GM21423 (cell line): ENCODE measurements around the gene DNAJC1.

ENCODE experiments used
- ATAC-seq: cut with Tn5 transposase; IDR thresholded peaks from one replicate; pipeline ENCODE4 v1.9.1; 2021; ENCODE audit warnings: mild to moderate bottlenecking, moderate library complexity; ENCODE audit not compliant: unreplicated experiment

The DNAJC1 gene

GRCh38 chr10:22010539-22010938 is 7.0 kb upstream of the DNAJC1 start:
- no peak for ATAC-seq

- no peak for ATAC-seq
These were observed 2.9 kb upstream of the DNAJC1 start for GRCh38 chr10:22006379-22006884.

GRCh38 chr10:22005763-22006162 is 2.2 kb upstream of the DNAJC1 start:
- no peak for ATAC-seq

- no peak for ATAC-seq
These were observed 393 bp upstream of the DNAJC1 start for GRCh38 chr10:22003964-22004281.

GRCh38 chr10:22002591-22003176 is 846 bp downstream of the DNAJC1 start:
- ATAC-seq: peak; percentile 12

- ATAC-seq: no peak
These were observed 8.0 kb downstream of the DNAJC1 start for GRCh38 chr10:21995557-21995956.

GRCh38 chr10:21993360-21994001 is 10.0 kb downstream of the DNAJC1 start:
- no peak for ATAC-seq

GRCh38 chr10:21991785-21992184 is 11.7 kb downstream of the DNAJC1 start:
- no peak for ATAC-seq

- no peak for ATAC-seq
These were observed 13.1 kb downstream of the DNAJC1 start for GRCh38 chr10:21990449-21990848.

GRCh38 chr10:21989453-21990154 is 13.9 kb downstream of the DNAJC1 start:
- ATAC-seq: peak; percentile 92

- no peak for ATAC-seq
These were observed 18.0 kb downstream of the DNAJC1 start for GRCh38 chr10:21985541-21985940.

- ATAC-seq: no peak
These were observed 22.4 kb downstream of the DNAJC1 start for GRCh38 chr10:21981118-21981517.

GRCh38 chr10:21980691-21981090 is 22.8 kb downstream of the DNAJC1 start:
- ATAC-seq: no peak

- ATAC-seq: no peak
These were observed 25.2 kb downstream of the DNAJC1 start for GRCh38 chr10:21978191-21978862.

GRCh38 chr10:21976739-21977138 is 26.8 kb downstream of the DNAJC1 start:
- ATAC-seq: no peak

- no peak for ATAC-seq
These were observed 27.2 kb downstream of the DNAJC1 start for GRCh38 chr10:21976280-21976679.

GRCh38 chr10:21975378-21975990 is 28.0 kb downstream of the DNAJC1 start:
- ATAC-seq: no peak

GRCh38 chr10:21972584-21972983 is 30.9 kb downstream of the DNAJC1 start:
- ATAC-seq: no peak

- no peak for ATAC-seq
These were observed 33.9 kb downstream of the DNAJC1 start for GRCh38 chr10:21969326-21970287.
